Fibroblast of skin of right quadriceps (primary cell): Measurements from ENCODE around the gene SCMH1.
"Not testable (repeated sequence)": the region's sequence is repeated elsewhere in the genome, so short reads cannot be mapped to it uniquely, and the experiment has no call there.

ENCODE experiments used
- DNase-seq: peaks from one replicate; pipeline ENCODE4 v3.0.0-alpha.2; 2013

The SCMH1 gene

GRCh38 chr1:41144285-41144684, 97.8 kb downstream of the SCMH1 start:
- DNase-seq: no peak

GRCh38 chr1:41138549-41138948, 103.6 kb downstream of the SCMH1 start:
- no peak for DNase-seq

- DNase-seq: no peak
These were observed 106.7 kb downstream of the SCMH1 start for GRCh38 chr1:41135196-41135947.

- not testable (repeated sequence) for DNase-seq
These were observed 107.8 kb downstream of the SCMH1 start for GRCh38 chr1:41134325-41134724.

GRCh38 chr1:41122851-41123518, 119.1 kb downstream of the SCMH1 start:
- DNase-seq: peak; percentile 96

- no peak for DNase-seq
These were observed 120.0 kb downstream of the SCMH1 start for GRCh38 chr1:41122148-41122547.

GRCh38 chr1:41118645-41119044, 123.5 kb downstream of the SCMH1 start:
- DNase-seq: no peak

- DNase-seq: not testable (repeated sequence)
These were observed 124.9 kb downstream of the SCMH1 start for GRCh38 chr1:41117241-41117640.

GRCh38 chr1:41110736-41111135, 131.4 kb downstream of the SCMH1 start:
- no peak for DNase-seq

- peak; percentile 2 for DNase-seq
These were observed 131.8 kb downstream of the SCMH1 start for GRCh38 chr1:41110286-41110685.

GRCh38 chr1:41109310-41110197, 132.6 kb downstream of the SCMH1 start:
- peak; percentile 90 for DNase-seq

- peak; percentile 3 for DNase-seq
These were observed 133.3 kb downstream of the SCMH1 start for GRCh38 chr1:41108696-41109275.

- no peak for DNase-seq
These were observed 138.3 kb downstream of the SCMH1 start for GRCh38 chr1:41103766-41104165.

- peak; percentile 9 for DNase-seq
These were observed 139.5 kb downstream of the SCMH1 start for GRCh38 chr1:41102653-41103052.

GRCh38 chr1:41101950-41102607, 140.0 kb downstream of the SCMH1 start:
- DNase-seq: peak; percentile 97

- DNase-seq: peak; percentile 13
These were observed 141.0 kb downstream of the SCMH1 start for GRCh38 chr1:41101076-41101475.

GRCh38 chr1:41100170-41100569, 141.9 kb downstream of the SCMH1 start:
- no peak for DNase-seq

GRCh38 chr1:41098730-41099460, 143.2 kb downstream of the SCMH1 start:
- no peak for DNase-seq

GRCh38 chr1:41097105-41097504, 145.0 kb downstream of the SCMH1 start:
- no peak for DNase-seq

GRCh38 chr1:41093826-41094225, 148.3 kb downstream of the SCMH1 start:
- DNase-seq: no peak

- no peak for DNase-seq
These were observed 155.2 kb downstream of the SCMH1 start for GRCh38 chr1:41086921-41087320.

GRCh38 chr1:41078616-41079015, 163.5 kb downstream of the SCMH1 start:
- no peak for DNase-seq
